Stimulated activated memory B cell treated with anti-CD40 and anti-IgM and Interleukin-4, amounts not matched to agents 10 μg/mL and 1 μg/mL and 100 μg/mL, for 72 hours (primary cell): ENCODE data around the gene FBXW12.

ENCODE experiments used
- ATAC-seq: fragments of 150-1000 bp; cut with Tn5 transposase; 2 replicates; pipeline ENCODE4 v1.10.0; 2021
- H3K27ac Mint-ChIP-seq: one replicate; pipeline ENCODE4 v1.8.0; 2022; ENCODE audit warnings: mild to moderate bottlenecking, mixed read lengths
- H3K27me3 Mint-ChIP-seq: one replicate; pipeline ENCODE4 v1.8.0; 2022; ENCODE audit warnings: mixed read lengths
- H3K36me3 Mint-ChIP-seq: one replicate; pipeline ENCODE4 v1.8.0; 2022; ENCODE audit warnings: mixed read lengths
- H3K4me1 Mint-ChIP-seq: one replicate; pipeline ENCODE4 v1.8.0; 2022; ENCODE audit warnings: mixed read lengths
- H3K4me3 Mint-ChIP-seq: one replicate; pipeline ENCODE4 v1.8.0; 2022; ENCODE audit warnings: mild to moderate bottlenecking, moderate library complexity, mixed read lengths
- H3K9me3 Mint-ChIP-seq: one replicate; pipeline ENCODE4 v1.8.0; 2022; ENCODE audit warnings: mixed read lengths

Gene FBXW12

GRCh38 chr3:48410205-48411040, 38.4 kb downstream of the FBXW12 start:
- Mint-ChIP-seq H3K27ac (no peak overlapping the region), H3K4me3 (no peak overlapping the region), H3K4me1 (no peaks in the 10 kb centered on the region), H3K36me3 (no peaks in the 10 kb centered on the region), H3K9me3 (no peaks in the 10 kb centered on the region), H3K27me3 (peaks cover 16% of the 10 kb centered on the region)
- ATAC-seq: no peak

- no peaks in the 10 kb centered on the region for H3K4me1 Mint-ChIP-seq
- H3K27me3 Mint-ChIP-seq: peaks cover 16% of the 10 kb centered on the region
- no peak overlapping the region for H3K4me3 Mint-ChIP-seq
- no peaks in the 10 kb centered on the region for H3K36me3 Mint-ChIP-seq
- H3K9me3 Mint-ChIP-seq: no peaks in the 10 kb centered on the region
- no peak overlapping the region for H3K27ac Mint-ChIP-seq
- ATAC-seq: no peak
These were observed 39.1 kb downstream of the FBXW12 start for GRCh38 chr3:48411041-48411588.

- H3K27ac Mint-ChIP-seq: no peak overlapping the region
- H3K27me3 Mint-ChIP-seq: peaks cover 16% of the 10 kb centered on the region
- H3K9me3 Mint-ChIP-seq: no peaks in the 10 kb centered on the region
- no peaks in the 10 kb centered on the region for H3K4me1 Mint-ChIP-seq
- ATAC-seq: no peak
- no peak overlapping the region for H3K4me3 Mint-ChIP-seq
- H3K36me3 Mint-ChIP-seq: no peaks in the 10 kb centered on the region
These were observed 39.8 kb downstream of the FBXW12 start for GRCh38 chr3:48411606-48412374.

- H3K9me3 Mint-ChIP-seq: no peaks in the 10 kb centered on the region
- no peak overlapping the region for H3K4me3 Mint-ChIP-seq
- H3K4me1 Mint-ChIP-seq: no peaks in the 10 kb centered on the region
- H3K27ac Mint-ChIP-seq: no peak overlapping the region
- peaks cover 17% of the 10 kb centered on the region for H3K27me3 Mint-ChIP-seq
- H3K36me3 Mint-ChIP-seq: no peaks in the 10 kb centered on the region
- no peak for ATAC-seq
These were observed 40.5 kb downstream of the FBXW12 start for GRCh38 chr3:48412375-48413001.

- ATAC-seq: no peak
- Mint-ChIP-seq H3K9me3 (no peaks in the 10 kb centered on the region), H3K4me1 (no peaks in the 10 kb centered on the region), H3K36me3 (no peaks in the 10 kb centered on the region), H3K27me3 (peaks cover 23% of the 10 kb centered on the region), H3K4me3 (no peak overlapping the region), H3K27ac (no peak overlapping the region)
These were observed 41.1 kb downstream of the FBXW12 start for GRCh38 chr3:48413086-48413485.

GRCh38 chr3:48413611-48414010, 41.6 kb downstream of the FBXW12 start:
- H3K9me3 Mint-ChIP-seq: no peaks in the 10 kb centered on the region
- ATAC-seq: no peak
- H3K27me3 Mint-ChIP-seq: peaks cover 26% of the 10 kb centered on the region
- no peak overlapping the region for H3K27ac Mint-ChIP-seq
- H3K4me1 Mint-ChIP-seq: no peaks in the 10 kb centered on the region
- H3K4me3 Mint-ChIP-seq: no peak overlapping the region
- no peaks in the 10 kb centered on the region for H3K36me3 Mint-ChIP-seq

GRCh38 chr3:48414376-48415250, 42.6 kb downstream of the FBXW12 start:
- ATAC-seq: no peak
- H3K4me3 Mint-ChIP-seq: no peak overlapping the region
- H3K27ac Mint-ChIP-seq: no peak overlapping the region
- H3K9me3 Mint-ChIP-seq: no peaks in the 10 kb centered on the region
- no peaks in the 10 kb centered on the region for H3K36me3 Mint-ChIP-seq
- H3K27me3 Mint-ChIP-seq: peaks cover 26% of the 10 kb centered on the region
- H3K4me1 Mint-ChIP-seq: no peaks in the 10 kb centered on the region

- Mint-ChIP-seq H3K4me1 (no peaks in the 10 kb centered on the region), H3K27ac (no peak overlapping the region), H3K27me3 (peaks cover 19% of the 10 kb centered on the region), H3K4me3 (no peak overlapping the region), H3K9me3 (no peaks in the 10 kb centered on the region), H3K36me3 (no peaks in the 10 kb centered on the region)
- ATAC-seq: no peak
These were observed 43.4 kb downstream of the FBXW12 start for GRCh38 chr3:48415251-48415953.

GRCh38 chr3:48416091-48416505, 44.1 kb downstream of the FBXW12 start:
- ATAC-seq: no peak
- no peaks in the 10 kb centered on the region for H3K9me3 Mint-ChIP-seq
- no peak overlapping the region for H3K27ac Mint-ChIP-seq
- H3K36me3 Mint-ChIP-seq: no peaks in the 10 kb centered on the region
- H3K4me3 Mint-ChIP-seq: no peak overlapping the region
- H3K27me3 Mint-ChIP-seq: peaks cover 12% of the 10 kb centered on the region
- no peaks in the 10 kb centered on the region for H3K4me1 Mint-ChIP-seq

- H3K4me3 Mint-ChIP-seq: no peak overlapping the region
- no peak for ATAC-seq
- no peaks in the 10 kb centered on the region for H3K9me3 Mint-ChIP-seq
- peaks cover 11% of the 10 kb centered on the region for H3K27me3 Mint-ChIP-seq
- no peaks in the 10 kb centered on the region for H3K4me1 Mint-ChIP-seq
- no peaks in the 10 kb centered on the region for H3K36me3 Mint-ChIP-seq
- H3K27ac Mint-ChIP-seq: no peak overlapping the region
These were observed 44.5 kb downstream of the FBXW12 start for GRCh38 chr3:48416546-48416945.

- Mint-ChIP-seq H3K36me3 (no peaks in the 10 kb centered on the region), H3K4me3 (no peak overlapping the region), H3K9me3 (no peaks in the 10 kb centered on the region), H3K27me3 (peaks cover 11% of the 10 kb centered on the region), H3K4me1 (no peaks in the 10 kb centered on the region), H3K27ac (no peak overlapping the region)
- no peak for ATAC-seq
These were observed 45.6 kb downstream of the FBXW12 start for GRCh38 chr3:48417529-48418108.

- H3K36me3 Mint-ChIP-seq: no peaks in the 10 kb centered on the region
- no peak overlapping the region for H3K4me3 Mint-ChIP-seq
- H3K9me3 Mint-ChIP-seq: no peaks in the 10 kb centered on the region
- peaks cover 16% of the 10 kb centered on the region for H3K27me3 Mint-ChIP-seq
- H3K4me1 Mint-ChIP-seq: peaks cover 5% of the 10 kb centered on the region
- ATAC-seq: no peak
- H3K27ac Mint-ChIP-seq: no peak overlapping the region
These were observed 46.1 kb downstream of the FBXW12 start for GRCh38 chr3:48418140-48418539.

- no peak overlapping the region for H3K4me3 Mint-ChIP-seq
- no peak overlapping the region for H3K27ac Mint-ChIP-seq
- H3K27me3 Mint-ChIP-seq: peaks cover 20% of the 10 kb centered on the region
- no peak for ATAC-seq
- no peaks in the 10 kb centered on the region for H3K9me3 Mint-ChIP-seq
- H3K4me1 Mint-ChIP-seq: peaks cover 7% of the 10 kb centered on the region
- H3K36me3 Mint-ChIP-seq: no peaks in the 10 kb centered on the region
These were observed 46.6 kb downstream of the FBXW12 start for GRCh38 chr3:48418651-48419050.

GRCh38 chr3:48419149-48419548, 47.1 kb downstream of the FBXW12 start:
- ATAC-seq: no peak
- H3K27me3 Mint-ChIP-seq: peaks cover 20% of the 10 kb centered on the region
- peaks cover 7% of the 10 kb centered on the region for H3K4me1 Mint-ChIP-seq
- H3K27ac Mint-ChIP-seq: no peak overlapping the region
- H3K36me3 Mint-ChIP-seq: no peaks in the 10 kb centered on the region
- H3K4me3 Mint-ChIP-seq: no peak overlapping the region
- no peaks in the 10 kb centered on the region for H3K9me3 Mint-ChIP-seq
